ENCODE measurements around the gene SPEF2. TPM values are rescaled to one million over a fixed set of nuclear protein-coding genes. Genes with fewer than 3 reads are reported as not detected.

Gene SPEF2
- polyA plus RNA-seq, 2 of the 4 experiments (the other 2 are of a cell fraction), result 2.2 to 8.7 TPM

DNA sequence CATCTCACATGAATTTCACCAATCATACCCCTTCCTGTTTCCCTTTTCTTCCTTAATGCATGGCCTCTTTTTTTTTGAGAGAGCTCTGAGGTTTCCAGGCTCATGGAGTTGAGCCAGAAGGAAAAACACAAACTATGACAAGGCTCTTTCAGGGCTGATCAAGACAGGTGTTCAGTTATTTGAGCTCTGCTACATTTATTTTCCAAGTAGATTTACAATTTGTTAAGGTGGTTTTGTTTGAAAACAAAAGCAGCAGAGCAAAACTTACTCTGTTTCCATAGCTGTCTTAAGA is 176.6 kb downstream of the SPEF2 start:
- Histone ChIP-seq H3K4me3 (no peak overlapping the region), H3K27ac (no peak overlapping the region), H3K9me3 (no peaks in the 10 kb centered on the region), H3K4me2 (no peak overlapping the region), H3K4me1 (no peaks in the 10 kb centered on the region)
- no peak for TF ChIP-seq NR3C1 (IDR thresholded peaks at IDR 0.05)
- TF ChIP-seq FOXS1 (CRISPR knock-in tag; IDR thresholded peaks at IDR 0.05), result no peak
- TF ChIP-seq ELK1 (IDR thresholded peaks at IDR 0.05; ENCODE audit: low read depth, low read length), result no peak
- no peak for TF ChIP-seq FOSB (CRISPR knock-in tag; IDR thresholded peaks at IDR 0.05)
- TF ChIP-seq USF2 (IDR thresholded peaks at IDR 0.05), result no peak
- no peak for TF ChIP-seq EP300 (IDR thresholded peaks at IDR 0.05)
- TF ChIP-seq POLR2AphosphoS2 (conservative IDR thresholded peaks at IDR 0.05; ENCODE audit: low read length), result no peak
- TF ChIP-seq HEYL (CRISPR knock-in tag; IDR thresholded peaks at IDR 0.05), result no peak
- ChIA-PET POLR2A (no interaction called here), CTCF (interaction anchor here (2.2 kb wide), 1 partner anchor 16 kb away, joined by 11 read pairs; no protein-coding TSS in a partner anchor)
- ATAC-seq, result no peak
- FAIRE-seq, result no peak
- DNase-seq (ENCODE audit: low read depth in 1 of 2, low spot score in 1 of 2), result no peak

GRCh38 chr5:35794684-35795375 is 177.2 kb downstream of the SPEF2 start:
- CTCF ChIA-PET, result interaction anchor here (2.2 kb wide), 1 partner anchor 17 kb away, joined by 11 read pairs; no protein-coding TSS in a partner anchor
- no peak for FAIRE-seq
- DNase-seq (ENCODE audit: low read depth in 1 of 2, low spot score in 1 of 2), result no peak
- 40% methylated on average over 8 of the region's 8 CpGs for WGBS (ENCODE audit: missing lambda C conversion rate)
- H3K9me3 ChIP-seq, result no peaks in the 10 kb centered on the region
- TF ChIP-seq HOXA7 (CRISPR knock-in tag; IDR thresholded peaks at IDR 0.05) (no peak), ZC3H11A (IDR thresholded peaks at IDR 0.05) (no peak)
- no peak overlapping the region for H3K4me3 ChIP-seq
- no peaks in the 10 kb centered on the region for H3K4me1 ChIP-seq
- H3K27ac ChIP-seq, result no peak overlapping the region
- no peak overlapping the region for H3K4me2 ChIP-seq
- POLR2A ChIA-PET, result no interaction called here
- no peak for ATAC-seq

DNA sequence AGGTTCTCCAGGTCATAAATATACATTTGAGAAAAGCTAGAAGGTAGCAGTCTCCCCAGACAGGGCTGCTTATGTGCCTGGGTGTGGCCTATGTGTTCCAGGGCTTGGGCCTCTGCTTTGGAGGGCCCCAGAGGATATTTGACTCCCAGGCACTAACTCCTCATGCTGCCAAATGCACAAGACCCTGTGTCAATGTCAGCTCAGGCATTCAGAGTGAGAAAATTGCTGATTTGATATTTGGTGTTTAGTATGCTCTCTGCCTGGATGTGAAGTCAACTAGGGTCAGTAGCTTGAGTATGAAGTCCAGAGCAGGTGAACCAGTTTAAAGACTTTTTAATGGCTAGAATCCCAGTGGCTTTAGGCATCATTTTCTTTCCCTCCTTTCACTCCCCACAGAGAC is 181.5 kb downstream of the SPEF2 start:
- Histone ChIP-seq H3K9me3 (no peaks in the 10 kb centered on the region), H3K4me3 (no peak overlapping the region), H3K4me1 (no peaks in the 10 kb centered on the region), H3K4me2 (no peak overlapping the region), H3K27ac (no peak overlapping the region)
- ChIA-PET CTCF (interaction anchor here (1.2 kb wide), 1 partner anchor 22 kb away, joined by 4 read pairs; no protein-coding TSS in a partner anchor), POLR2A (no interaction called here)
- no peak for TF ChIP-seq CHD4 (IDR thresholded peaks at IDR 0.05; ENCODE audit: borderline replicate concordance)
- no peak for TF ChIP-seq HDAC2 (IDR thresholded peaks at IDR 0.05)
- TF ChIP-seq TP53 (CRISPR knock-in tag; IDR thresholded peaks at IDR 0.05), result no peak
- no peak for TF ChIP-seq MAFK (IDR thresholded peaks at IDR 0.05; ENCODE audit: partially characterized antibody)
- TF ChIP-seq NPAS2 (CRISPR knock-in tag; IDR thresholded peaks at IDR 0.05; ENCODE audit: borderline replicate concordance), result no peak
- no peak for TF ChIP-seq RCOR1 (IDR thresholded peaks at IDR 0.05; ENCODE audit: low read depth, low read length)
- DNase-seq (ENCODE audit: low read depth in 1 of 2, low spot score in 1 of 2) (no peak), FAIRE-seq (no peak), ATAC-seq (no peak)

GRCh38 chr5:35799753-35800152 is 182.1 kb downstream of the SPEF2 start:
- Histone ChIP-seq H3K4me3 (no peak overlapping the region), H3K9me3 (no peaks in the 10 kb centered on the region), H3K27ac (no peak overlapping the region), H3K4me1 (no peaks in the 10 kb centered on the region), H3K4me2 (no peak overlapping the region)
- FAIRE-seq, result no peak
- DNase-seq (ENCODE audit: low read depth in 1 of 2, low spot score in 1 of 2), result no peak
- CTCF ChIA-PET, result interaction anchor here (1.2 kb wide), 1 partner anchor 22 kb away, joined by 4 read pairs; no protein-coding TSS in a partner anchor
- no peak for ATAC-seq
- 16% methylated on average over 1 of the region's 1 CpG for WGBS (ENCODE audit: missing lambda C conversion rate)
- POLR2A ChIA-PET, result no interaction called here
- TF ChIP-seq, protein P1, sequence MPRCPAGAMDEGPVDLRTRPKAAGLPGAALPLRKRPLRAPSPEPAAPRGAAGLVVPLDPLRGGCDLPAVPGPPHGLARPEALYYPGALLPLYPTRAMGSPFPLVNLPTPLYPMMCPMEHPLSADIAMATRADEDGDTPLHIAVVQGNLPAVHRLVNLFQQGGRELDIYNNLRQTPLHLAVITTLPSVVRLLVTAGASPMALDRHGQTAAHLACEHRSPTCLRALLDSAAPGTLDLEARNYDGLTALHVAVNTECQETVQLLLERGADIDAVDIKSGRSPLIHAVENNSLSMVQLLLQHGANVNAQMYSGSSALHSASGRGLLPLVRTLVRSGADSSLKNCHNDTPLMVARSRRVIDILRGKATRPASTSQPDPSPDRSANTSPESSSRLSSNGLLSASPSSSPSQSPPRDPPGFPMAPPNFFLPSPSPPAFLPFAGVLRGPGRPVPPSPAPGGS (IDR thresholded peaks at IDR 0.05), result no peak
- TF ChIP-seq ZNF302 (CRISPR knock-in tag; IDR thresholded peaks at IDR 0.05) (no peak), TP53 (CRISPR knock-in tag; IDR thresholded peaks at IDR 0.05) (no peak), BHLHE40 (IDR thresholded peaks at IDR 0.05; ENCODE audit: low read depth, low read length) (no peak), HDAC2 (IDR thresholded peaks at IDR 0.05) (no peak), RCOR1 (IDR thresholded peaks at IDR 0.05; ENCODE audit: low read depth, low read length) (no peak), RNF2 (IDR thresholded peaks at IDR 0.05; ENCODE audit: borderline replicate concordance, low read depth) (no peak), HOXA7 (CRISPR knock-in tag; IDR thresholded peaks at IDR 0.05) (no peak), TFCP2L1 (CRISPR knock-in tag; IDR thresholded peaks at IDR 0.05) (no peak), MAX (IDR thresholded peaks at IDR 0.05) (no peak), CHD4 (IDR thresholded peaks at IDR 0.05; ENCODE audit: borderline replicate concordance) (no peak), REST (IDR thresholded peaks at IDR 0.05) (no peak)

Data from A549 (cell line).